Caco-2 (cell line): ENCODE results near the gene LATS1. TPM values are rescaled to one million over a fixed set of nuclear protein-coding genes. Genes with fewer than 3 reads are reported as not detected.

Source experiments
- BruUV-seq: library from RNA; stranded (reverse); fragments of 400-500 nt; replicated peaks from 2 replicates; lab custom pipeline; 2021; lab: Mats Ljungman, UMichigan
- CTCF ChIA-PET: fragments of 300-600 bp; sonication (Branson Sonifier 250); formaldehyde crosslinking; loops from one replicate; lab custom pipeline; 2022; ENCODE audit warnings: antibody characterized with exemption; lab: Charles Lee
- POLR2A ChIA-PET: fragments of 300-600 bp; sonication (Branson Sonifier 250); formaldehyde crosslinking; loops from one replicate; lab custom pipeline; 2022; ENCODE audit warnings: antibody characterized with exemption; lab: Charles Lee
- DNase-seq, 2 experiments: peaks; one replicate each; pipeline versions ENCODE4 v3.0.0 to v3.0.0-alpha.2; 2020 to 2022
- H3K27me3 ChIP-seq: replicated peaks from 2 replicates; pipeline ENCODE4 v1.6.0; 2011; ENCODE audit warnings: low read length; ENCODE audit not compliant: control insufficient read depth, insufficient read depth
- H3K36me3 ChIP-seq: 2 replicates; pipeline ENCODE4 v1.5.1; 2011; ENCODE audit warnings: low read length; ENCODE audit not compliant: control insufficient read depth, insufficient read depth
- H3K4me1 ChIP-seq: fragments of 250-450 bp; sonication (Bioruptor Pico); 2 replicates; pipeline ENCODE4 v1.5.1; 2020; ENCODE audit warnings: mild to moderate bottlenecking
- H3K4me3 ChIP-seq: 2 replicates; pipeline ENCODE4 v1.5.1; 2011; ENCODE audit warnings: low read depth, mild to moderate bottlenecking, control low read depth, low read length
- H3K9me3 ChIP-seq: fragments of 250-450 bp; sonication (Bioruptor Pico); 2 replicates; pipeline ENCODE4 v1.5.1; 2020; ENCODE audit warnings: mild to moderate bottlenecking, moderate library complexity
- H3K27ac Mint-ChIP-seq: one replicate; pipeline ENCODE4 v1.8.0; 2022; ENCODE audit warnings: mixed read lengths; ENCODE audit not compliant: unreplicated experiment
- H3K27me3 Mint-ChIP-seq: one replicate; pipeline ENCODE4 v1.8.0; 2022; ENCODE audit warnings: mixed read lengths; ENCODE audit not compliant: insufficient read depth, unreplicated experiment
- H3K36me3 Mint-ChIP-seq: one replicate; pipeline ENCODE4 v1.8.0; 2022; ENCODE audit warnings: mild to moderate bottlenecking, mixed read lengths; ENCODE audit not compliant: insufficient read depth, unreplicated experiment
- H3K4me1 Mint-ChIP-seq: one replicate; pipeline ENCODE4 v1.8.0; 2022; ENCODE audit warnings: low read depth, mixed read lengths; ENCODE audit not compliant: unreplicated experiment
- H3K4me3 Mint-ChIP-seq: one replicate; pipeline ENCODE4 v1.8.0; 2022; ENCODE audit warnings: mild to moderate bottlenecking, moderate library complexity, mixed read lengths; ENCODE audit not compliant: unreplicated experiment
- H3K9me3 Mint-ChIP-seq: one replicate; pipeline ENCODE4 v1.8.0; 2022; ENCODE audit warnings: mixed read lengths; ENCODE audit not compliant: unreplicated experiment
- CTCF ChIP-seq, 2 experiments: fragments of 200-600 bp in 1 of 2; IDR thresholded peaks; 1 replicate in 1 of 2; 2 replicates in 1 of 2; pipeline versions ENCODE4 v1.5.1 to v1.8.0; 2011 to 2022; ENCODE audit warnings: antibody characterized with exemption in 1 of 2, control low read depth in 1 of 2, inconsistent platforms in 1 of 2, low read depth in 1 of 2, low read length in 1 of 2, mild to moderate bottlenecking in 1 of 2, moderate library complexity in 1 of 2; ENCODE audit not compliant: insufficient read depth in 1 of 2, severe bottlenecking in 1 of 2, unreplicated experiment in 1 of 2
- intact Hi-C: fragments of 100-400 bp; cut with micrococcal nuclease; formaldehyde crosslinking; loops from one replicate; pipeline ENCODE4 v1.10.0; 2022; ENCODE audit not compliant: unreplicated experiment
- total RNA-seq: library from RNA; stranded (reverse); gene quantifications from 2 replicates; pipeline ENCODE4 v1.2.3, GENCODE V29; 2022

The LATS1 gene
- total RNA-seq, 1 experiment from 2014 or later, result 28.7 TPM

DNA sequence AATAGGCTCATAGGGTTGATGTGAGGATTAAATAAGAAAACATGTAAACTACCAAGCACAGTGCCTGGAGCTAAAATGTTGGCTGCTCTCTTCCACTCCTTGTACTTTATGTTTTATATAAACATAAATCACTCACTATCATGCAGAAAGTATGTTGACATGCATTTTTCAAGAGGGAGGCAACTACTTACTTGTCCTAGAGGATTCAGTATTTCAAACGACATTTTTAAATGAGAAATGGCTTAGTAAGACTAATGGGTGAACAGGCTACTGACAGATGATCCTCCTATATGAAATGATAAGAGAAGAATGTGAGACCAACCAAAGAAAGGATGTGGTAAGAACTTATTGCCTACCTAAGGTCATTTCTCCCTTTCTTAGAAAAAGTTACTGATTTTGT lies 21.0 kb downstream of the LATS1 start:
- Mint-ChIP-seq H3K36me3 (peaks cover 37% of the 10 kb centered on the region), H3K4me1 (no peaks in the 10 kb centered on the region), H3K27me3 (no peaks in the 10 kb centered on the region), H3K9me3 (no peaks in the 10 kb centered on the region), H3K27ac (no peak overlapping the region), H3K4me3 (no peak overlapping the region)
- TF ChIP-seq CTCF (IDR thresholded peaks at IDR 0.05; ENCODE audit: insufficient read depth in 1 of 2, low read depth in 1 of 2, low read length in 1 of 2, severe bottlenecking in 1 of 2, unreplicated experiment in 1 of 2), result no peak
- no peak for DNase-seq
- ChIA-PET POLR2A (no interaction called here), CTCF (no interaction called here)
- no peaks in the 10 kb centered on the region for H3K9me3 ChIP-seq
- H3K4me1 ChIP-seq, result no peaks in the 10 kb centered on the region
- H3K36me3 ChIP-seq, result no peaks in the 10 kb centered on the region
- H3K4me3 ChIP-seq, result no peak overlapping the region
- BruUV-seq, result no TSS peak
- intact Hi-C loops, result no loop called here
- no peaks in the 10 kb centered on the region for H3K27me3 ChIP-seq

DNA sequence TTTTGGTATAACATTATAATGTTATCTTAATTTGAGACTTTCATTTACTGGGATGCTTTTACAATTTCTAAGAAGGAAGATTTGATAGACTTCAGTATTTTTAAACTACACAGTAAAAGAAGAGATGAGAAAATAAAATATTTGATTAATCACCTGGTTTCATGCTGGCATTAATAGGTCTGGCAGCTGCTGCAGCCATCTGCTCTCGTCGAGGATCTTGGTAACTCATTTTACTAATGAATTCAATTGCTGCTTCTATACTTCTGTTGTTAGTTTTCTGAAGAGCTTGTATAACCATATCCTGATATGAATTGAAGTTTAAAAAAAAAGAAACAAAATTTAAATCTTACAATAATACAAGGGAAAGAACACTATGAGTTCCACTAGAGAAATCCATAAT lies 23.0 kb downstream of the LATS1 start:
- Mint-ChIP-seq H3K27ac (no peak overlapping the region), H3K9me3 (no peaks in the 10 kb centered on the region), H3K4me1 (no peaks in the 10 kb centered on the region), H3K4me3 (no peak overlapping the region), H3K36me3 (peaks cover 39% of the 10 kb centered on the region), H3K27me3 (no peaks in the 10 kb centered on the region)
- CTCF ChIA-PET, result interaction anchor here (0.6 kb wide), 1 partner anchor 129 kb away, joined by 4 read pairs; the partner anchor contains the start of gene GINM1
- POLR2A ChIA-PET, result no interaction called here
- H3K27me3 ChIP-seq, result no peaks in the 10 kb centered on the region
- no peaks in the 10 kb centered on the region for H3K4me1 ChIP-seq
- no peak for DNase-seq
- peaks cover 2% of the 10 kb centered on the region; the same call in 1 of the 2 replicates for H3K36me3 ChIP-seq
- TF ChIP-seq CTCF (IDR thresholded peaks at IDR 0.05; ENCODE audit: insufficient read depth in 1 of 2, low read depth in 1 of 2, low read length in 1 of 2, severe bottlenecking in 1 of 2, unreplicated experiment in 1 of 2), result no peak
- no peak overlapping the region for H3K4me3 ChIP-seq
- BruUV-seq, result no TSS peak
- no peaks in the 10 kb centered on the region for H3K9me3 ChIP-seq
- intact Hi-C loops, result no loop called here

GRCh38 chr6:149691201-149691600 lies 26.7 kb downstream of the LATS1 start:
- intact Hi-C loops, result no loop called here
- no peak for DNase-seq
- no peak for TF ChIP-seq CTCF (IDR thresholded peaks at IDR 0.05; ENCODE audit: insufficient read depth in 1 of 2, low read depth in 1 of 2, low read length in 1 of 2, severe bottlenecking in 1 of 2, unreplicated experiment in 1 of 2)
- no peaks in the 10 kb centered on the region for H3K9me3 ChIP-seq
- peaks cover 2% of the 10 kb centered on the region; the same call in 1 of the 2 replicates for H3K36me3 ChIP-seq
- Mint-ChIP-seq H3K4me1 (no peaks in the 10 kb centered on the region), H3K9me3 (no peaks in the 10 kb centered on the region), H3K27ac (no peak overlapping the region), H3K27me3 (no peaks in the 10 kb centered on the region), H3K36me3 (peaks cover 34% of the 10 kb centered on the region), H3K4me3 (no peak overlapping the region)
- no peak overlapping the region for H3K4me3 ChIP-seq
- H3K4me1 ChIP-seq, result no peaks in the 10 kb centered on the region
- CTCF ChIA-PET, result no interaction called here
- H3K27me3 ChIP-seq, result no peaks in the 10 kb centered on the region
- POLR2A ChIA-PET, result no interaction called here
- no TSS peak for BruUV-seq
